WERI-Rb-1 (cell line): ENCODE results near the gene CMTR2.

Experiments
- DNase-seq: peaks from one replicate; pipeline ENCODE4 v3.0.0-alpha.2; 2020
- H3K27ac ChIP-seq: fragments of 250-450 bp; sonication (Bioruptor Pico); 2 replicates; pipeline ENCODE4 v1.5.1; 2020; ENCODE audit warnings: mild to moderate bottlenecking, moderate library complexity
- H3K27me3 ChIP-seq: fragments of 250-450 bp; sonication (Bioruptor Pico); 2 replicates; pipeline ENCODE4 v1.5.1; 2021; ENCODE audit warnings: mild to moderate bottlenecking, low read depth, moderate library complexity; ENCODE audit not compliant: insufficient read depth, severe bottlenecking
- H3K36me3 ChIP-seq: fragments of 250-450 bp; sonication (Bioruptor Pico); 2 replicates; pipeline ENCODE4 v1.5.1; 2020; ENCODE audit warnings: mild to moderate bottlenecking, moderate library complexity
- H3K4me3 ChIP-seq: 2 replicates; pipeline ENCODE4 v1.5.1; 2011; ENCODE audit warnings: low read depth, mild to moderate bottlenecking, control low read depth, low read length
- H3K9me3 ChIP-seq: fragments of 250-450 bp; sonication (Bioruptor Pico); 2 replicates; pipeline ENCODE4 v1.5.1; 2021; ENCODE audit warnings: mild to moderate bottlenecking, moderate library complexity; ENCODE audit not compliant: severe bottlenecking
- CTCF ChIP-seq: IDR thresholded peaks from 2 replicates; pipeline ENCODE4 v1.5.1; 2011; ENCODE audit warnings: low read depth, mild to moderate bottlenecking, control low read depth, inconsistent platforms, low read length

The CMTR2 gene

GRCh38 chr16:71264299-71264698 lies 24.9 kb downstream of the CMTR2 start:
- DNase-seq = no peak
- Histone ChIP-seq H3K27ac (no peak overlapping the region), H3K27me3 (no peaks in the 10 kb centered on the region), H3K36me3 (no peaks in the 10 kb centered on the region), H3K4me3 (no peak overlapping the region), H3K9me3 (no peaks in the 10 kb centered on the region)
- no peak for TF ChIP-seq CTCF

- Histone ChIP-seq H3K27me3 (no peaks in the 10 kb centered on the region), H3K9me3 (no peaks in the 10 kb centered on the region), H3K27ac (no peak overlapping the region), H3K4me3 (no peak overlapping the region), H3K36me3 (no peaks in the 10 kb centered on the region)
- no peak for TF ChIP-seq CTCF
- DNase-seq = no peak
Measured at GRCh38 chr16:71263582-71263981, 25.6 kb downstream of the CMTR2 start.

GRCh38 chr16:71262391-71262790 lies 26.8 kb downstream of the CMTR2 start:
- DNase-seq = no peak
- H3K36me3 ChIP-seq = no peaks in the 10 kb centered on the region
- no peak for TF ChIP-seq CTCF
- H3K9me3 ChIP-seq = no peaks in the 10 kb centered on the region
- no peak overlapping the region for H3K4me3 ChIP-seq
- H3K27me3 ChIP-seq = no peaks in the 10 kb centered on the region
- no peak overlapping the region for H3K27ac ChIP-seq

- no peak overlapping the region for H3K27ac ChIP-seq
- no peak overlapping the region for H3K4me3 ChIP-seq
- H3K27me3 ChIP-seq = no peaks in the 10 kb centered on the region
- H3K9me3 ChIP-seq = no peaks in the 10 kb centered on the region
- TF ChIP-seq CTCF = no peak
- no peaks in the 10 kb centered on the region for H3K36me3 ChIP-seq
- no peak for DNase-seq
Measured at GRCh38 chr16:71260995-71261394, 28.2 kb downstream of the CMTR2 start.

- no peaks in the 10 kb centered on the region for H3K27me3 ChIP-seq
- no peak for TF ChIP-seq CTCF
- no peaks in the 10 kb centered on the region for H3K36me3 ChIP-seq
- no peak for DNase-seq
- H3K4me3 ChIP-seq = no peak overlapping the region
- no peaks in the 10 kb centered on the region for H3K9me3 ChIP-seq
- no peak overlapping the region for H3K27ac ChIP-seq
Measured at GRCh38 chr16:71259086-71259485, 30.1 kb downstream of the CMTR2 start.

GRCh38 chr16:71258372-71258771 lies 30.8 kb downstream of the CMTR2 start:
- no peaks in the 10 kb centered on the region for H3K36me3 ChIP-seq
- no peak overlapping the region for H3K27ac ChIP-seq
- no peaks in the 10 kb centered on the region for H3K27me3 ChIP-seq
- no peak for DNase-seq
- no peaks in the 10 kb centered on the region for H3K9me3 ChIP-seq
- TF ChIP-seq CTCF = no peak
- H3K4me3 ChIP-seq = no peak overlapping the region
